ENCODE data around the gene EXOC3. TPM values are rescaled to one million over a fixed set of nuclear protein-coding genes. Genes with fewer than 3 reads are reported as not detected.

EXOC3 gene
- polyA plus RNA-seq, 3 donors = 32.4 to 40.8 (median 32.5) TPM

DNA sequence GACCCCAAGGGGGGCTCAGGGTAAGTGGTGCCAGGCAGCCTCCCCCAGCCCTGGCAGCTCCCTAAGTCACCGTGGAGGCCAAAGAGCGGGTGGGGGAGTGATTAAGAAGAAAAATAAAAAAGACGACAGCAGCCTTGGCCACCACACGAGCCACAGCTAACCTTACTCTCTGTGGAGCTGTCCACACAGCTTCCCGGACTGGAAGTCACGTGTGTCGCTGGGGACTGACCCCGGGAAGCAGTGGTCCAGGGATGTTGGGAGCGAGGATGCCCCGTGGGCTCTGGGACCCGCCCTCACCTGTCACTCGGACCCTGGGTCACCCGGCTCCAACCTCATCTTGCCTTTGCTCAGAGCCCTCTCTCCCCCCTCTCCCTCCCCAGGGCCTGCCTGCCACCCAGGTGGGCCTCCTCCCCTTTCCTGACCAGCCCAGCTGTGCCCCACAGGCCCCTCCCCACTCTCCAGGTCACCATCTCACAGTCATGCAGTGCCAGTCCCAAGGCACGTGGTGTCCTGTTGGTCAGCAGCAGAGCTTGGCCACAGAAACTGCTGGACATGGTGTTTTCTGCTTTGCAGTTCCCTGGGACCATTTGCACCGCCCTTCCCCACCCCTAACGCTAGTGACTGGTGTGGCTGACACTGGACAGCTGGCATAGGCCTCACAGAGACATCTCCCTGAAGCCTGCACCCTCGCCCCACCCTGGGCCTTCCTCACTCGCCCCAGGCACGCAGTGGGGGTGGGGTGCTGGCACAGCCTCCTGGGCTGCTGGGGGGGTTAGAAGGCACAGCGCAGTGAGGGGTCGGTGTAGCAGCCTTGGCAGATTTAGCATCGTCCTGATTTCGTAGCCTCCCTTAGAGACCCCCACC, 9.8 kb upstream of the EXOC3 start:
- H3K27ac ChIP-seq (ENCODE audit: low read depth, low read length) = no peak overlapping the region
- 78 to 86% (median 83%) methylated on average over 20 to 23 of the region's 23 CpGs for WGBS, 3 donors

DNA sequence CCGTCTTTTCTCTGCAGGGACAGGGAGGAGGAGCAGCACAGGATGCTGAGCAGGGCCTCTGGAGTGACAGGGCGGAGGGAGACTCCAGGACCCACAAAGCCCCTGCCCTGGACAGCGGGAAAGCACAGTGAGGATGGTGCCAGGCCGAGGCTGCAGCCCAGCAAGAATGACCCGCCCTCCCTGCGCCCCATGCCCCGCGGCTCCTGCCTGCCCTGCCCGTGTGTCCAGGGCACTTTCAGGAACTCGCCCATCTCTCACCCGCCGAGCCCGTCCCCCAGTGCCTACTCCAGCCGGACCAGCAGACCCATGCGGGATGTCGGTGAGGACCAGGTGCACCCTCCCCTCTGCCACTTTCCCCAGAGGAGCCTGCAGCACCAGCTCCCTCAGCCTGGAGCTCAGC, 9.1 kb upstream of the EXOC3 start:
- WGBS, 3 donors = 78 to 85% (median 83%) methylated on average over 16 of the region's 16 CpGs

DNA sequence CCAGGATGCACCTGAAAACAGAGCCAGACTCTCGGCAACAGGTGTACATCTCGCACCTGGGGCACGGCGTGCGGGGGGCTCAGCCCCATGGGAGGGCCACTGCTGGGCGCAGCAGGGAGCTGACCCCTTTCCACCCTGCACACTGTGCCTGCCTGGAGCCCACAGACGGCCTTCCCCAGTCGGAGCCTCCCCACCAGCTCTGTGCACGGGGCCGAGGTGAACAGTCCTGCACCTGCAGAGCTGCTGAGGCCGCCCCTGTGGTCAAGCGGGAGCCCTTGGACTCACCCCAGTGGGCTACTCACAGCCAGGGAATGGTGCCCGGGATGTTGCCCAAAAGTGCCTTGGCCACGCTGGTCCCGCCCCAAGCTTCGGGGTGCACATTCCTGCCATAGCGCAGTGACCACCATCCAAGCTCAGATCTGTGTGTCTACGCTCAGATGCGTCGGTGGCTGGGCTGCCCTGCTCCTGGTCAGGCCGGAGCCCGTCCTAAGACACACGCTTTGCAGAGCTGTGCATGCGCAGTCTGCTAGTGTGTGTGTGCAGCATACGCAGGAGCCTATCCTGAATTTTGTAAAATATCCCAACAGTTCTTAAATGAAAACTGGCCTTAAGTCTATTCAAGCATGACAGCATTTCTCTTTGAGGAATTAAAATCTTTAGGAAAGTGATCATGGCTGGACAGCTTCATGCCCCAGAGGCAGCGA, 8.4 kb upstream of the EXOC3 start:
- WGBS, 3 donors = 82 to 88% (median 87%) methylated on average over 26 of the region's 26 CpGs
- no peak overlapping the region for H3K27ac ChIP-seq (ENCODE audit: low read depth, low read length)

More for the DNA sequence above, 9.1 kb upstream of the EXOC3 start:
- H3K27ac ChIP-seq (ENCODE audit: low read depth, low read length) = no peak overlapping the region

DNA sequence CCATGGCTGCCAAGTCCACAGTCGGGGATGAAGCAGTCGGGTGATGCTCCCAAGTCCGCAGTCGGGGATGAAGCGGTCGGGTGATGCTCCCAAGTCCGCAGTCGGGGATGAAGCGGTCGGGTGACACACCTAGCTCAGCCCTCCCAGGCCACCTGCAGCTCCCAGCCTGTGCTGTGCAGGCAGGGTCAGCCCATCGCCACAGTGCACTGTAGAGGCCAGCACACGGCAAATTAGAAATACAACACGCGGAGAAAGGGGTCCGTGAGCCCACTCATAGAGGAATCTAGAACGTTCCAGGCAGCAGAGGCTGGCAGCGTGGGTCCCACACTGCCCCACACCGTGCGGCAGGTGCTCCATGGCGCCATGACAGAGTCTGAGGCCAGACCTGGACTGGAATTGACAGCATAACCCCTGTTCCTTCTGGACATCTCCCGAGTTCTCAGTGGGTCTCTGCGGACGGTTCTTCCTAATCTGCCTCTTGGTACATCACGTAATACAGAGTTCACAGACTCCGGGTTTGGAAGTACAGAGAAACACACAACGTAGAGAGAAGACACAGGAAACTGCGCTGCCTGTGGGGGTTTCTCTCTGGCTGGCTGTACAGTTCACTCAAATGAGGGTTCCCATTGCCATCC, 7.7 kb upstream of the EXOC3 start:
- 71 to 89% (median 87%) methylated on average over 27 of the region's 27 CpGs for WGBS, 3 donors

DNA sequence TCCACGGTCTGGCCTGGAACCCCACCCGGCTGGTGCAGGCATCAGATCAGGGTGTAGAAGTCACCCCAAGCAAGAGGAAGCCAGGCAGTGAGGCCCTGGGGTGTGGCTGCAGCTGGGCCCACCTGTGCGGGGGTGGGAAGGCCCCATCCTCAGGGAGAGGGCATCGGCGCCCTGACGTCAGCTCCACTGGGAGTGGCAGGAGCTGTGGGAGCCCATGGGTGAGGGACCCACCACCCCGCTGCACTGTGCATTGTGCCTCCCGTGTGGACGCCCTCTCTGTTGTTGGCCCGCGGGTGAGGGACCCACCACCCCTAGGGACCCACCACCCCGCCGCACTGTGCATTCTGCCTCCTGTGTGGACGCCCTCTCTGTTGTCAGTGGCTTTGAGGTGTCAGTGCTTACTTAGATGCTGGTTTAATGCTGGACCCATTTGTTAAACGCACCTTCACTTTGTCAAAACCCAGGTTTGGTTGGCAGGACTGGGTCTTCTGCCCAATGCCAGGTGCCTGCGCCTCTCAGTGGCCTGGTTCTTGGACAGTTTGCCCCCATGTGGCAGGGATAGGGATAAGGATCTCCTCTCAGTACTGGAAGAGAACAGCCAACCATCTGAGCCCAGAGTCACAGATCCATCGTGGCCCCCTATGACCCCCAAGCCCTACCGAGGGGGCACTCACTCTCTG, 6.9 kb upstream of the EXOC3 start:
- WGBS, 3 donors = 73 to 86% (median 81%) methylated on average over 18 of the region's 18 CpGs
- H3K27ac ChIP-seq (ENCODE audit: low read depth, low read length) = no peak overlapping the region

More for the DNA sequence above, 7.7 kb upstream of the EXOC3 start:
- H3K27ac ChIP-seq (ENCODE audit: low read depth, low read length) = no peak overlapping the region

DNA sequence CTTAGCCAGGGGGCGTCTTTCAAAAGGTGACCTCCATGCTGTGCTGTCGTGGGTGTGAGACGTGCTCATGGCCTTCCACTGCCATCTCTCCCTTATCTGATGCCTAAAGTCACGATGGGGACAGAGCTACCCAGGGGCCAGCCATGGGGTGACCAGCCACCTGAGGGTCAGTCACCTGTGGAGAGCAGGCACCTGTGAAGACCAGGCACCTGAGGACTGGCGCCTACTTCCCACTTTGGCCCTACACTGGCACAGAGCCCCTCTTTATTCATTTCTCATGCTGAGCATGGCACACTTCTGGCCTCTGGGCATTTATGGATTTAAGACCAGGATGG, 6.4 kb upstream of the EXOC3 start:
- H3K27ac ChIP-seq (ENCODE audit: low read depth, low read length) = no peak overlapping the region
- WGBS, 3 donors = 53 to 78% (median 74%) methylated on average over 5 of the region's 5 CpGs

DNA sequence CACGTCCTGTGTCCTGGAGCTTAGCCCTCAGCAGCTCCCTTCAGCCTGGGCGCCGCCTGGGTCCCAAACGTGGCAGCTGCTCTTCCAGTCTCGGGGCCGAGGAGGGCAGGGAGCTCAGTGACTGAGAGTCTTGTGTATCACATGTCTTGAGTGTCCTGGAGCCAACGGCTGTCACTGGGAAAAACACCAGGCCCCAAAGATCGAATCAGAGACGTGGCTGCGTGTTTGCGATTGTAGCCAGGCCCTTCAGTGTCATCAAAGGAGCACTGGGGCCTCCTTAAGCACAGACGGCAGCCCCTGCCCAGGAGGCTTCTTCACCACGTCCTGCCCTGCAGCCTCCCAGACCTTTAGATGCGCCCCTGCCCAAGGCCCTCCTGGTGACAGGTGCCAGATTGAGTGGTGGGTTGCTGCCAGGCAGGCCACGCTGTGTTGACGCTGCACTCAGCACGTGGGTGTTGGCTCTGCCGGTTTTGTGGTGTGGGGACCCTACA, 5.7 kb upstream of the EXOC3 start:
- 65 to 73% (median 66%) methylated on average over 18 of the region's 18 CpGs for WGBS, 3 donors

DNA sequence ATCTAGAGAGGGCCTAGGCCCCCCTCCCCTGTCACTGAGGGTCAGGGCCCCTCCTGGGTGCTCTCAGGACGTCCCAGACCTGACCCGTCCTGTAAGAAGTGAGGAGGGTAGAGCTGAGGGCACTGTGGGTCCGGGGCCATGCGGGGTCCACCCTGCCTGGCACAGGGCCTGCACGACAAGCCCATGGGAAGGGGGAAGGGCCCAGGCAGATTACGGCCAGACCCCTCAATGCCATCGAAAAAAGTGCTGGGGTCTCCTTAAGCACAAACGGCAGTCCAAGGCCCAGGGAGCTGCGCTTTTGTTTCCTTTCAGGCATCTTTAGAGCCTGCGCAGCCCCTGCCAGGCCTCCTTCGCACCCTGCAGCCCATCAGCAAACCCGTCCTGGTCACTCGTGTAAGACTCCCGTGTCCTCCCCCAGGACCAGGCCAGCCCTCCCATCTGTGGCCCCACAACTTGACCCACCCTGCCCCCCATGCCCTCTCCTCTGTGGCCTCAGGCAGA, 4.4 kb upstream of the EXOC3 start:
- 71 to 78% (median 72%) methylated on average over 14 of the region's 14 CpGs for WGBS, 3 donors
- no peak overlapping the region for H3K27ac ChIP-seq (ENCODE audit: low read depth, low read length)

More for the DNA sequence above, 5.7 kb upstream of the EXOC3 start:
- H3K27ac ChIP-seq (ENCODE audit: low read depth, low read length) = no peak overlapping the region

DNA sequence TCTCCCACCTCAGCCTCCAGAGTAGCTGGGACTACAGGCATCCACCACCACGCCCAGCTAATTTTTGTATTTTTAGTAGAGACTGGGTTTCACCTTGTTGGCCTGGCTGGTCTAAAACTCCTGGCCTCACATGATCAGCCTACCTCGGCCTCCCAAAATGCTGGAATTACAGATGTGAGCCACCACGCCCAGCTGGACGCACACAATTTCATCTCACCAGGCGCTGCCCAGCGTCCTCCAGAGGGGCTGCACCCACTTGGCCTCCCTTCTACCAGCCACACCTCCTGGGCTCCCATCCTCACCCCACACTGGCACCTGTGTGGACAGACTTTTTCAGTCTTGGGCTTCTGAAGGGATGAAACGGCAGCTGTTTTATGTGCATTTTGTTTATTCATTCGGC, 3.8 kb upstream of the EXOC3 start:
- 79 to 93% (median 85%) methylated on average over 8 of the region's 8 CpGs for WGBS, 3 donors
- H3K27ac ChIP-seq (ENCODE audit: low read depth, low read length) = no peak overlapping the region

DNA sequence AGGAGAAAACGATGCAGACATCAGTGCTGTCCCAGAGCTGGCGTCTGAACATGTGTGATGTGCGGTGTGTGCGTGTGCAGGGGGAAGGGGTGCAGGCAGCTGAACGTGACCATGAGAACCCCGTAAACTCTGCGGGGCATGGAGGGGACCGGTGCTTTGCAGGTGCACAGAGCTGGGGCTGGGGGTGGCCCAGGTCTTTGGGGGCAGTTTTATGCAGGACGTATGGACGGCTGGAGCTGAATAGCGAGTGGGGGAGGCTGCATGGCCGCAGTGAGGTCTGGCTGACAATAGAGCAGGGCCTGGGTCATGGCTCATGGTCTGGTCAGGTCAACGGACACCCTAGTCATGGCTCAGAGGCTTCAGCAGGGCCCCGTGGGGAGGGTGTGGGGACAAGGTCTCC, 3.3 kb upstream of the EXOC3 start:
- WGBS, 3 donors = 73 to 82% (median 75%) methylated on average over 14 of the region's 14 CpGs
- no peak overlapping the region for H3K27ac ChIP-seq (ENCODE audit: low read depth, low read length)

DNA sequence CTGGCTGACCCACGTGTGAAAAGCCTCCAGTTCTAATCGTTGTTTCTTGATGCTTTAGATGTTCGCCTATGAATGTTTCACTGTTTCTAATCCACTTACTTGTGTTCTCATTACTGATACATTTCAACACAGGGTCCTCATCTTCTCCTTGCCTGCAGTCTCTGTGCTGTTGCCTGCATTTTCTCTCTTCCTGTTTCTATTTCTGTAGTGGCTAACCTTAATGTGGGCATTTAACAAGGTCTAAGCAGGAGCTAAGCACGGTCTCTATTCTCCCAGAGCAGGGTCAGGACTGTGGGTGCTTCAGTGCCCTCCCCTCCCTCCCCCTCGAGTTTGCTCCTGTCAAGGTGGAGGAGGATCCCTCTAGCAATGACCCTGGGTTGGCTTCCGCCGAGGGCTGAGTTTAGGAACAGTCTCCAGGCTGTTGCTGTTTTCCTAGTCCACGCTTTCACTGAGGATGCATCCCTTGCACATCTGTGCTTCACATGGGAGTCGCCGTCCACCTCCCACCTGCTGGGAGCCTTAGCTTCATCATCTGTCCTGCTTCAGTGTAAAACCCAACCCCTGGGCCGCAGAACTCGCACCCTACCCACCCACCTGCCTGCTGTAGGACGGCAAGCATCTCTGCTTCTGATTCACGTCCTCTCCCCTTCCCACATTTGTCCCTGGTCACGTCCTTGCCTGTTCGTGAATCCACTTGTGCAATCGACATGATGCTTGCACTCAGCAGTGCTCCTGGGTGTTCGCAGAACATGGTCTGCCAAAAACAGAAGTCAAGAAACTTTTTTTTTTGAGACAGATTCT, 2.4 kb upstream of the EXOC3 start:
- no peak overlapping the region for H3K27ac ChIP-seq (ENCODE audit: low read depth, low read length)
- WGBS, 3 donors = 63 to 72% (median 67%) methylated on average over 18 of the region's 18 CpGs

DNA sequence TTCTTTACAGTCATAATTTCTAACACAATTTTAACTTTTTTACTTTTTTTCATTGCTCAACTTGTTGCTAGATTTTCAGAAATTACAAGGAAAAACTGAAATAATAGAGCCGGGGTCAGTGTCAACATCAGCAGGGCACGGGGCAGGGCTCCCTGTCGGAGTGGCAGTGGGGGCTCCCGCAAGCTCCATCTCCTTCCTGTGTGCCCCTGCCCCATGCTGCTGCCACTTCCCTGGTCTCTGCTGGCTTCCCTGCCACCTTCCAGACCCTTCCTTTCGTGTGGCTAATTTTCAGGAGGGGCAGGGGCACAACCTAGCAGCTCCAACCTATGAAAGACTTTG, 1.0 kb upstream of the EXOC3 start:
- WGBS, 3 donors = 81 to 88% (median 85%) methylated on average over 5 of the region's 5 CpGs
- no peak overlapping the region for H3K27ac ChIP-seq (ENCODE audit: low read depth, low read length)

DNA sequence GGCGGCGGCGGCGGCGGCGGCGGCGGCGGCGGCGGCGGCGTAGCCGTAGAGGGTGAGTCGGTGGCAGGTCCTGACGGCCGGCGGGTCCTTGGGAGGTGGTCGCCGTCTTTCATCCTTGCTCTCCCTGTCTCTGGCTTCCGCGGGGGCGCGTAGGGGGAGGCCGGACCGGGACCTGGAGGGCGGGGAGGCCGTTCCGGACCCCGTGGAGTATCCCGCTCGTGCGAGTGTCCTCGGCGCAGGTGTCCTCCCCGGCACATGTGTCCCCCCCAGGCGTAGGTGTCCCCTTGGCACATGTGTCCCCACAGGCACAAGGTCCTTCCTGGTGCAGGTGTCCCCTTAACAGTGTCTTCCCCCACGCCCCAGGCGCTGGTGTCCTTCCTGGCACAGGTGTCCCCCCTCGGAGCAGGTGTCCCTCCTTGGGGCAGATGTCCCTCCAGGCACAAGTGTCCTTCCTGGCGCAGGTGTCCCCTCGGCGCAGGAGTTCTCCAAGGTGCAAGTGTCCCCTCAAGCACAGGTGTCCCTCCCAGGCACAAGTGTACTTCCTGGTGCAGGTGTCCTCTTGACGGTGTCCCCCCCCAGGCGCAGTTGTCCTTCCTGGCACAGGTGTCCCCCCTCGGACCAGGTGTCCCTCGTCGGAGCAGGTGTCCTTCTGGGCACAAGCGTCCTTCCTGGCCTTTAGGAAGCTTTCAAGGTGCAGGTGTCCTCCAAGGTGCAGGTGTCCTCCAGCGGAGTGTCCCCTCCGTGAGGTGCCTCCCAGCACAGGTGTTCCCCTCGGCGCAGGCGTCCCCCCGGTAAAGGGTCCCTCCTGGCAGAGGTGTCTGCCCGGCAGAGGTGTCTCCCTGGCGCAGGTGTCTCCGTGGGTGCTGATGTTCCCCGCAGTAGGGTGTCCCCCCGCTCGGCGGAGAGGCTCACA, 519 bp downstream of the EXOC3 start:
- 14 to 20% (median 15%) methylated on average over 36 to 62 of the region's 62 CpGs for WGBS, 3 donors
- H3K27ac ChIP-seq (ENCODE audit: low read depth, low read length) = no peak overlapping the region

DNA sequence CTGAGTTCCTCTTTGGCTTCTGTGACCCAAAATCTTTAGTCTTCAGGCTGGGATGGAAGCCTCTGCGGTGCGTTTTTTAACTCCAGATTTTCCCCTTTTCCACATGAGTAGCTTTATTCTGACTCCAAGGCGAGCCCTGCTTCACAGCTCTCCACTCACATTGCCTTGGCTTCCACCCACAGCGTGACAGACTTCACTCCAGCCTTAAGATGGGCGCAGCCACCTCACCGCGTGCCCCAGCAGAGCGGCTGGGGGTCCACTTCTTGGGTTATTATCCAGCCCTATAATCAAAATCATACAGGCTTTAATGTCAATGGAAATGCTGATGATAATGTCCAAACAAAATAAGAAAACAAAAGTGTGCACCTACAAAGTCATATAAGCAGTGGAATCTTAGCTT, 1.2 kb downstream of the EXOC3 start:
- H3K27ac ChIP-seq (ENCODE audit: low read depth, low read length) = no peak overlapping the region
- WGBS, 3 donors = 84 to 91% (median 86%) methylated on average over 8 of the region's 8 CpGs

DNA sequence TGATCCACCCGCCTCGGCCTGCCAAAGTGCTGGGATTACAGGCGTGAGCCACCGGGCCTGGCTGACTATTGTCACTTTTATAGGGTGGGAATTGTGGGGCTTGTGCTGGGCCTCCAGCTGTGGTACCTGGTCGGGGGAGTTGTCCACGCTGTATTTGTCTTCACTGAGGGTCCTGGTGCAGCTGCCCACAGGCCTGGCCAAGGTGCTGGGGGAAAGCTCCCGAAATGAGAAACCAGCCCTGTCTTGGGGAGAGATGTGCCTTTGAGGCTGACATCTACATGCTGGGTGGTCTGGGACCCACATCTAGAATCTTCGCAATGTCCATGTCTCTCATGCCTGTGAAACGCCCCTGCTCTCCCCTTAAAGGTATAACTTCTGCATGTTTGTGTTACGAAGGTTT, 2.6 kb downstream of the EXOC3 start:
- no peak overlapping the region for H3K27ac ChIP-seq (ENCODE audit: low read depth, low read length)
- 88 to 91% (median 88%) methylated on average over 10 of the region's 10 CpGs for WGBS, 3 donors

DNA sequence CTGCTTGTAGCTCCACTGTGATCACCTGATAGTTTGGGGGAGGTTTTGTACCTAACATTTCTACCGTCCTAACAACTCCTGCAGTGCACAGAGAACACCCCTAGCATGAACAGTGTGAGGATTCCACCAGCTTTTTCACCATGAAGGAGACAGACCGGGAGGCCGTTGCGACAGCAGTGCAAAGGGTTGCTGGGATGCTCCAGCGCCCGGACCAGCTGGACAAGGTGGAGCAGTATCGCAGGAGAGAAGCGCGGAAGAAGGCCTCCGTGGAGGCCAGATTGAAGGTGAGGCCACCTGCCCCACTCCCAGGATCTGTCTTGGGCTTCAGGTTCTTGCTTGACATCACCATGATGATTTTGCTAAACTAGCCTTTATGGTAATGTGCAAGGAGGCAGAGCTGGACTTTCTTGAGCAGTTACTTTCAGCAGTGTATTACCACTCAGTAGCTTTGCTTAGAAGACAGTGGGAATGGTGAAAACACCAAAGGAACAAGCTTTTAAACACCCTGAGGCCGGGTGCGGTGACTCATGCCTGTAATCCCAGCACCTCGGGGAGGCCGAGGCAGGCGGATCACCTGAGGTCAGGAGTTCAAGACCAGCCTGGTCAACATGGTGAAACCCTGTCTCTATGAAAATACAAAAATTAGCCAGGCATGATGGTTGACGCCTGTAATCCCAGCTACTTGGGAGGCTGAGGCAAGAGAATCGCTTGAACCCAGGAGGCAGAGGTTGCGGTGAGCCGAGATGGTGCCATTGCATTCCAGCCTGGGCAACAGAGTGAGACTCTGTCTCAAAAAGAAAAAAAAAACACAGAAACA, 3.3 kb downstream of the EXOC3 start:
- WGBS, 3 donors = 83 to 88% (median 88%) methylated on average over 19 of the region's 19 CpGs
- no peak overlapping the region for H3K27ac ChIP-seq (ENCODE audit: low read depth, low read length)
